HepG2 (cell line): ENCODE measurements around the gene UCKL1. TPM values are rescaled to one million over a fixed set of nuclear protein-coding genes. Genes with fewer than 3 reads are reported as not detected.

Experiments used
- BRF2 ChIP-seq: sonication (generic); formaldehyde crosslinking; IDR thresholded peaks from 2 replicates; pipeline ENCODE4 v1.8.1; 2022; ENCODE audit warnings: mild to moderate bottlenecking, missing genetic modification reagents
- DMTF1 ChIP-seq: sonication (generic); formaldehyde crosslinking; IDR thresholded peaks from 2 replicates; pipeline ENCODE4 v1.4.0; 2020; ENCODE audit warnings: mild to moderate bottlenecking, missing genetic modification reagents
- EEA1 ChIP-seq: sonication (generic); formaldehyde crosslinking; IDR thresholded peaks from 2 replicates; pipeline ENCODE4 v1.5.1; 2020; ENCODE audit warnings: mild to moderate bottlenecking, missing genetic modification reagents, borderline replicate concordance
- KAT2B ChIP-seq: fragments of 150-350 bp; IDR thresholded peaks from 2 replicates; pipeline ENCODE4 v1.6.1; 2014; ENCODE audit warnings: low read depth, low read length, borderline replicate concordance
- LRRFIP1 ChIP-seq: sonication (generic); formaldehyde crosslinking; conservative IDR thresholded peaks from 2 replicates; pipeline ENCODE4 v1.4.0; 2020; ENCODE audit warnings: missing genetic modification reagents
- MAFK ChIP-seq, 2 experiments: IDR thresholded peaks in 1 of 2; conservative IDR thresholded peaks in 1 of 2; 2 replicates each; pipeline ENCODE4 v1.6.1; 2011; ENCODE audit warnings: improper control_type of control experiment in 2 of 2, low read length in 2 of 2
- NBN ChIP-seq: fragments of 450-650 bp; conservative IDR thresholded peaks from 2 replicates; pipeline ENCODE4 v1.6.1; 2017
- PITX1 ChIP-seq: sonication (generic); formaldehyde crosslinking; IDR thresholded peaks from 2 replicates; pipeline ENCODE4 v1.5.1; 2020; ENCODE audit warnings: mild to moderate bottlenecking, missing genetic modification reagents
- PLSCR1 ChIP-seq: sonication (generic); formaldehyde crosslinking; IDR thresholded peaks from 2 replicates; pipeline ENCODE4 v1.5.0; 2020; ENCODE audit warnings: missing genetic modification reagents, mild to moderate bottlenecking, borderline replicate concordance
- SKIL ChIP-seq: sonication (generic); formaldehyde crosslinking; IDR thresholded peaks from 2 replicates; pipeline ENCODE4 v1.8.0; 2022; ENCODE audit warnings: missing genetic modification reagents, mild to moderate bottlenecking, moderate library complexity, borderline replicate concordance
- SSRP1 ChIP-seq: IDR thresholded peaks from 2 replicates; pipeline ENCODE4 v1.6.1; 2016; ENCODE audit warnings: control low read depth
- STAG1 ChIP-seq: sonication (generic); formaldehyde crosslinking; IDR thresholded peaks from 2 replicates; pipeline ENCODE4 v1.4.0; 2020; ENCODE audit warnings: missing genetic modification reagents
- YEATS2 ChIP-seq: sonication (generic); formaldehyde crosslinking; IDR thresholded peaks from 2 replicates; pipeline ENCODE4 v1.4.0; 2020; ENCODE audit warnings: missing genetic modification reagents, borderline replicate concordance
- ZFP36L1 ChIP-seq: sonication (generic); formaldehyde crosslinking; IDR thresholded peaks from 2 replicates; pipeline ENCODE4 v1.8.0; 2022; ENCODE audit warnings: mild to moderate bottlenecking, missing genetic modification reagents, moderate library complexity
- ZNF18 ChIP-seq: sonication (generic); formaldehyde crosslinking; IDR thresholded peaks from 2 replicates; pipeline ENCODE4 v1.8.0; 2022; ENCODE audit warnings: mild to moderate bottlenecking, missing genetic modification reagents; ENCODE audit not compliant: insufficient replicate concordance
- ZNF224 ChIP-seq: sonication (generic); formaldehyde crosslinking; IDR thresholded peaks from 2 replicates; pipeline ENCODE4 v1.5.0; 2020; ENCODE audit warnings: mild to moderate bottlenecking, missing genetic modification reagents
- ZNF263 ChIP-seq: sonication (generic); formaldehyde crosslinking; IDR thresholded peaks from 2 replicates; pipeline ENCODE4 v1.4.0; 2020; ENCODE audit warnings: missing genetic modification reagents
- polyA plus RNA-seq, 8 experiments: library from polyadenylated mRNA; depleted of rRNA in 3 of 8; stranded (reverse) in 7 of 8; unstranded in 1 of 8; fragments of >200 nt; fragmentation: Illumina TruSeq in 4 of 8; extraction: Trizol in 4 of 8; gene quantifications; 2 replicates each; pipeline versions ENCODE4 v1.2.1 to v1.2.3, GENCODE V29; 2011 to 2016; ENCODE audit warnings: low read depth in 4 of 8, missing spikeins in 1 of 8, mixed read lengths in 1 of 8; ENCODE audit not compliant: insufficient read depth in 1 of 8
- total RNA-seq, 5 experiments: library from RNA; depleted of rRNA; stranded (reverse); fragments of >200 nt; fragmentation: Illumina TruSeq; extraction: Trizol; gene quantifications; 2 replicates each; pipeline ENCODE4 v1.2.3, GENCODE V29; 2016; ENCODE audit warnings: low read depth in 1 of 5

The UCKL1 gene
- total and polyA plus RNA-seq, 2 of the 13 experiments (the other 11 are each of a cell fraction or from before 2014, with no cell fraction given): 50.2 to 126 TPM

- TF ChIP-seq SKIL: peak; percentile 89
- TF ChIP-seq DMTF1: peak; percentile 94
- TF ChIP-seq LRRFIP1 (CRISPR knock-in tag): no peak; the same call in 1 of the 2 replicates
- peak; percentile 86 for TF ChIP-seq PITX1
- peak; percentile 85 for TF ChIP-seq YEATS2 (CRISPR knock-in tag)
- peak; percentile 70; the same call in 1 of the 2 replicates for TF ChIP-seq ZNF224
- peak; percentile 36; the same call in 1 of the 2 replicates for TF ChIP-seq ZFP36L1 (CRISPR knock-in tag)
- TF ChIP-seq ZNF263 (CRISPR knock-in tag): peak; percentile 90
- TF ChIP-seq BRF2 (CRISPR knock-in tag): no peak; the same call in none of the 2 replicates
- no peak for TF ChIP-seq KAT2B
- peak; percentile 99 for TF ChIP-seq EEA1 (CRISPR knock-in tag)
- no peak; the same call in 1 of the 2 replicates for TF ChIP-seq SSRP1
- peak; percentile 90 for TF ChIP-seq ZNF18 (CRISPR knock-in tag)
- no peak for TF ChIP-seq NBN
- TF ChIP-seq MAFK (conservative IDR thresholded peaks at IDR 0.05 in 1 of 2, IDR thresholded peaks at IDR 0.05 in 1 of 2; ENCODE audit: low read length in 2 of 2): no peak
- TF ChIP-seq PLSCR1 (CRISPR knock-in tag): peak; percentile 47; the same call in 1 of the 2 replicates
- peak; percentile 32 for TF ChIP-seq STAG1 (CRISPR knock-in tag)
Measured at GRCh38 chr20:63955827-63956663, at the start of gene UCKL1 (continued).
